ENCODE results near the gene LIAS.
"Not testable (repeated sequence)": the region's sequence is repeated elsewhere in the genome, so short reads cannot be mapped to it uniquely, and the experiment has no call there.

Gene LIAS

GRCh38 chr4:39458505-39459300 is at the start of gene LIAS, which contains the start of gene RPL9:
Gene LIAS, plus strand, starts transcription at chr4:39459056. Its CDS starts 62 bp downstream, at chr4:39459118.
Gene RPL9, minus strand, starts transcription at chr4:39458922. Its CDS starts 483 bp downstream, at chr4:39458439.
- DNase-seq = peak; percentile 90

- no peak for DNase-seq
Measured at GRCh38 chr4:39410415-39410814, 48.4 kb upstream of the LIAS start.

GRCh38 chr4:39411561-39411960 is 47.3 kb upstream of the LIAS start:
- not testable (repeated sequence) for DNase-seq

GRCh38 chr4:39415678-39416283 is 43.1 kb upstream of the LIAS start:
- DNase-seq = no peak

- no peak for DNase-seq
Measured at GRCh38 chr4:39422247-39422646, 36.6 kb upstream of the LIAS start.

GRCh38 chr4:39425297-39425696 is 33.6 kb upstream of the LIAS start:
- DNase-seq = not testable (repeated sequence)

- DNase-seq = no peak
Measured at GRCh38 chr4:39426728-39427127, 32.1 kb upstream of the LIAS start.

GRCh38 chr4:39427520-39428114 is 31.2 kb upstream of the LIAS start:
- DNase-seq = no peak

GRCh38 chr4:39429476-39430334 is 29.2 kb upstream of the LIAS start:
- DNase-seq = no peak

- no peak for DNase-seq
Measured at GRCh38 chr4:39433878-39434492, 24.9 kb upstream of the LIAS start.

GRCh38 chr4:39435659-39436563 is 22.9 kb upstream of the LIAS start:
- no peak for DNase-seq

GRCh38 chr4:39441593-39441992 is 17.3 kb upstream of the LIAS start:
- DNase-seq = no peak

GRCh38 chr4:39442998-39443397 is 15.9 kb upstream of the LIAS start:
- DNase-seq = no peak

GRCh38 chr4:39446483-39446841 is 12.4 kb upstream of the LIAS start:
- DNase-seq = no peak

GRCh38 chr4:39446842-39447573 is 11.8 kb upstream of the LIAS start:
- DNase-seq = peak; percentile 53

- no peak for DNase-seq
Measured at GRCh38 chr4:39450618-39451017, 8.2 kb upstream of the LIAS start.

GRCh38 chr4:39451423-39452023 is 7.3 kb upstream of the LIAS start:
- DNase-seq = no peak

GRCh38 chr4:39452153-39452859 is 6.5 kb upstream of the LIAS start:
- no peak for DNase-seq

- no peak for DNase-seq
Measured at GRCh38 chr4:39452860-39453587, 5.8 kb upstream of the LIAS start.
